ENCODE measurements around the gene TDRD10.
"Not testable (repeated sequence)": the region's sequence is repeated elsewhere in the genome, so short reads cannot be mapped to it uniquely, and the experiment has no call there.

The TDRD10 gene

GRCh38 chr1:154479764-154480421, 22.1 kb upstream of the TDRD10 start:
- peak; percentile 29 to 35 for DNase-seq (ENCODE audit: low read depth in 2 of 2)

- DNase-seq (ENCODE audit: low read depth in 2 of 2) = no peak
These were observed 21.0 kb upstream of the TDRD10 start for GRCh38 chr1:154481053-154481452.

GRCh38 chr1:154483941-154484803, 17.8 kb upstream of the TDRD10 start:
- DNase-seq (ENCODE audit: low read depth in 2 of 2) = no peak

- no peak for DNase-seq (ENCODE audit: low read depth in 2 of 2)
These were observed 16.9 kb upstream of the TDRD10 start for GRCh38 chr1:154485106-154485505.

GRCh38 chr1:154485910-154486496, 16.0 kb upstream of the TDRD10 start:
- DNase-seq (ENCODE audit: low read depth in 2 of 2) = no peak

GRCh38 chr1:154486756-154487155, 15.3 kb upstream of the TDRD10 start:
- DNase-seq (ENCODE audit: low read depth in 2 of 2) = not testable (repeated sequence)

- no peak for DNase-seq (ENCODE audit: low read depth in 2 of 2)
These were observed 13.1 kb upstream of the TDRD10 start for GRCh38 chr1:154488922-154489321.

- no peak for DNase-seq (ENCODE audit: low read depth in 2 of 2)
These were observed 12.2 kb upstream of the TDRD10 start for GRCh38 chr1:154489695-154490274.

GRCh38 chr1:154490317-154490716, 11.7 kb upstream of the TDRD10 start:
- no peak for DNase-seq (ENCODE audit: low read depth in 2 of 2)

- no peak for DNase-seq (ENCODE audit: low read depth in 2 of 2)
These were observed 9.9 kb upstream of the TDRD10 start for GRCh38 chr1:154492115-154492514.

GRCh38 chr1:154493276-154493675, 8.7 kb upstream of the TDRD10 start:
- DNase-seq (ENCODE audit: low read depth in 2 of 2) = no peak

- DNase-seq (ENCODE audit: low read depth in 2 of 2) = no peak
These were observed 6.3 kb upstream of the TDRD10 start for GRCh38 chr1:154495496-154496273.

GRCh38 chr1:154496383-154496782, 5.6 kb upstream of the TDRD10 start:
- DNase-seq (ENCODE audit: low read depth in 2 of 2) = no peak

GRCh38 chr1:154497026-154497806, 4.8 kb upstream of the TDRD10 start:
- no peak for DNase-seq (ENCODE audit: low read depth in 2 of 2)

- no peak for DNase-seq (ENCODE audit: low read depth in 2 of 2)
These were observed 2.6 kb upstream of the TDRD10 start for GRCh38 chr1:154499446-154499845.

- no peak for DNase-seq (ENCODE audit: low read depth in 2 of 2)
These were observed 1.5 kb upstream of the TDRD10 start for GRCh38 chr1:154500533-154500932.

GRCh38 chr1:154501423-154502065, 475 bp upstream of the TDRD10 start:
- no peak for DNase-seq (ENCODE audit: low read depth in 2 of 2)

- DNase-seq (ENCODE audit: low read depth in 2 of 2) = no peak
These were observed 711 bp downstream of the TDRD10 start for GRCh38 chr1:154502744-154503115.

GRCh38 chr1:154503898-154504297, 1.9 kb downstream of the TDRD10 start:
- DNase-seq (ENCODE audit: low read depth in 2 of 2) = no peak

GRCh38 chr1:154512760-154513159, 10.7 kb downstream of the TDRD10 start:
- DNase-seq (ENCODE audit: low read depth in 2 of 2) = no peak

All from stimulated activated CD8-positive, alpha-beta memory T cell treated with anti-CD3 and anti-CD28 coated beads, Interleukin-2, amount 100 ng/mL, for 1 hour (primary cell).